GM21526 (cell line): Measurements from ENCODE around the gene AHSG.

Source experiments
- ATAC-seq: cut with Tn5 transposase; IDR thresholded peaks from one replicate; pipeline ENCODE4 v1.9.1; 2021; ENCODE audit warnings: moderate library complexity; ENCODE audit not compliant: unreplicated experiment, low FRiP score

The AHSG gene

DNA sequence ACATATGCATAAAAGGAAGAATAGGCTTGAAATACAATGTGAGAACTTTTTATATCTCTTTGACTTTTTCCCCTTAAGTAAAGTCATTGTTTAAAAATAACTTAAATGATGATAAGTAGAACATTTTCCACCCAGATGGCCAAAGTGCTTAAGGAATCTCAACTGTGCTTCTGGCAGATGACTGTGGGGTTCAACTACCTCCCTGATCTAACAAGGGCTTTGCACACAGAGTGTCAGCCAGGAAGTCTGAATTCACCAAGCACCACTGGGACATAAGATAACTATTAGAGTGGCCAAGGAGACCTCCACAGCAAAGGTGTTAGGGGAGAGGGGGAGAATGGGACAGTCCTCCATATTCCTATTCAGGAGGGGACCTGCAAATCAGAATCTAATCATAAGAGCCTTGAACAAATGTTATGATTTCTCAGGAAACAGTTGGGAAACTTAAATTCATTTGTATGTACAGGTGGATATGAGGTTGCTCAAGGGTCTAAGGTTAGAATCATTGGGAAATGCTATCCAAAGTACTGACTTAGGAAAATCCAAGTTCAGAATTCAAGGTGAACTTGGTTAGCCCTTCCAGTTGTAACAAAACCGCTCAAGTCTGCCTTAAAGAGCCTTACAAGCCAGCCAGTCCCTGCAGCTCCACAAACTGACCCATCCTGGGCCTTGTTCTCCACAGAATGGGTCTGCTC is 27.1 kb downstream of the AHSG start, which contains the start of gene FETUB:
Gene FETUB, plus strand, starts transcription at position 622 of the 695 bp plus-strand sequence. Its CDS starts 62 bp downstream, at position 684.
- no peak for ATAC-seq

DNA sequence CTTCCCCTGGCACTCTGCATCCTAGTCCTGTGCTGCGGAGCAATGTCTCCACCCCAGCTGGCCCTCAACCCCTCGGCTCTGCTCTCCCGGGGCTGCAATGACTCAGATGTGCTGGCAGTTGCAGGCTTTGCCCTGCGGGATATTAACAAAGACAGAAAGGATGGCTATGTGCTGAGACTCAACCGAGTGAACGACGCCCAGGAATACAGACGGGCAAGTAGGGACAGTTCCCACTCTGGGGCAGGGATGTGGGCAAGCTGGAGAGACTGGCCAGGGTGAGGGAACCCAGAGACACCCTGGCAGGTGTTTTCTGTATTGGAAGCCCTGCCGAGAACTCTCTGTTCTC is 27.6 kb downstream of the AHSG start:
- ATAC-seq, result no peak

DNA sequence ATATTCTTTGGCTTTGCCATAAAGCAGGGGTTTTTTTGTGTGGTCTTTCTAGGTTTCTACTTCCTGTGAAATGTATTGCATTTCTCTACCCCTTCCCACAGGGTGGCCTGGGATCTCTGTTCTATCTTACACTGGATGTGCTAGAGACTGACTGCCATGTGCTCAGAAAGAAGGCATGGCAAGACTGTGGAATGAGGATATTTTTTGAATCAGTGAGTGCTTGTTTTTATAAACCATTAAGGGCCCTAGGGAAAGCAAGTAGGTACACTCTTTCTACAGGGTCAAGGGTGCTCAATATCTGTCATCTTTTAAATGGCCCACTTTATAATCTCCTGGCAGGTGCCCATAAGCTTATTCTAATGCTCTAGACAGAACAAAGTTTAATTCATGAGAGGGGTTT is 28.1 kb downstream of the AHSG start:
- no peak for ATAC-seq

DNA sequence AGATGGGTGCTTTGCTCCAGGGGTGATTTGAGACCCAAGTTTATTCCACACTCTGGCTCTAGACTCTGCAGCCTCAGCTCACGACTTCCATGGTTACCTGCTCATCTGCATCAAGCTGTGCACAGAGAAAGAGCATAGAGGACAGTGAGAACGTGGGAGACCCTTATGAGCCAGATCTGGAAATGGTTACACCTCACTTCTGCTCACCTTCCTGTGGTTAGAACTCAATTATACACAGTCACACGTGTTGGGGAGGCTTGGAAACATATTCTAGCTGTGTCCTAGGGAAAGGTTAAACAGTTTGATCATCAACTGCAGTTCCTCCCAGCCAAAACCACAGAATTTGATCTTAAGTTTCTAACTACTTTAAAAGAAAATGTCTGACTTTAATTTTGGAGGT is 29.2 kb downstream of the AHSG start:
- ATAC-seq, result no peak

DNA sequence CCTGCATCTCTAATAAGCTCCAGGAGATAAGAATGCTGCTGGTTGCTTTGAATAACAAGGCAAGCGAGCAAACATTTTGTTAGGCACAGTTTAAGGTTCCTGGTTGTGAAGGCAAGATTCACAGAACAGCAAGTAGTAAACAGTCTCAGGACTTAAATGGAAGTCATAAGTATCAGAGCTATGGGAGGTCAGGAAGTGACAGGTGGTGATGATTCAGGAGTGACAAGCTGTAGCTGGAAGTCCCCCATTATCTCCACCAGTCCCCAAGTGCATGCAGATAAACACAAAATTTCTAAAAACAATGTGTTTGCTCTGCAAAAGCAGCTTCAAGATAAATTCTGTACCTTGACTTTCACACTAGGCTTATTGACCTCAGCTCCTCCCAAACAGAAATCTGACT is 30.6 kb downstream of the AHSG start:
- ATAC-seq, result no peak

DNA sequence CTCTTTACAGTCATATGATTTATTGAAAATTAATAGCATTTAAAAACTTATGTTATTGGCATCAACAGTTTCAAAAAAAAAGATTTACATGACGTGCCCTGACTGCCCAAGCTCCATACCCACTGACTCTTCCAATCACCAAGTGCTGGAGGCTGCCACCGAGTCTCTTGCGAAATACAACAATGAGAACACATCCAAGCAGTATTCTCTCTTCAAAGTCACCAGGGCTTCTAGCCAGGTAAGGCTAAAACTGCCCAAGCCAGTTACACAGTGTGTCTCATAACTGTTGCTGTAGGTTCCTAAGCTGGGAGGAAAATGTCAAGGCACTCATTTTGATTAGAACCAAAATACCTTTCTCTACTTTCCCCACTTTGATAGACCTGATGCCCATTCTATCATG is 31.8 kb downstream of the AHSG start:
- ATAC-seq, result no peak

DNA sequence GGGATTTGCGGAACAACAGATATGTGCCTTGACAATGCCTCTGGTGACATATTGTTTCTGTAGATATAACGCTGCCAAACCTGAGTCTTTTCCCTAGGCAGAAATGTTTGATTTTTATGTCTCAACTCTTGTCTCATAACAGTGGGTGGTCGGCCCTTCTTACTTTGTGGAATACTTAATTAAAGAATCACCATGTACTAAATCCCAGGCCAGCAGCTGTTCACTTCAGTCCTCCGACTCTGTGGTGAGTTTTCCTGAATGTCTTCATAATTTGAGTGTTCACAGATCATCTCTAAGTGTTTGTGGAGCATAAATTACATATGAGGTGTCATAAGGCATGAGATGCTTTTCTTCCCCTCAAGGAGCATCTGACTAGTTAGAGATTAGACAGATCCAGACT is 33.2 kb downstream of the AHSG start:
- no peak for ATAC-seq

DNA sequence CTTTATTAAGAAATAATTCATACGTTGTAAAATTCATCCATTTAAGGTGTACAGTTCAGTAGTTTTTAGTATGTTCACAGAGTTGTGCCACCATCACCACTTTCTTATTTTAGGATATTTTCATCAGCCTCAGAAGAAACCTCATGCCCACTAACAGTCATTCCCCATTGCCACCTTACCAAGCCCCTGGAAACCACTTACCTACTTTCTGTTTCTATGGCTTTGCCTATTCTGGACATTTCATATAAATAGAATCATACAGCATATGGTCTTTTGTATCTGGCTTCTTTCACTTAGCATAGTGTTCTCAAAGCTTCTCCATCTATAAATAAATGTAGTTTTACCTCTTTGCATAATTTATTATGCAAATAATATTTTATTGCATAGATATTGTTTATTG is 34.0 kb downstream of the AHSG start:
- no peak for ATAC-seq

DNA sequence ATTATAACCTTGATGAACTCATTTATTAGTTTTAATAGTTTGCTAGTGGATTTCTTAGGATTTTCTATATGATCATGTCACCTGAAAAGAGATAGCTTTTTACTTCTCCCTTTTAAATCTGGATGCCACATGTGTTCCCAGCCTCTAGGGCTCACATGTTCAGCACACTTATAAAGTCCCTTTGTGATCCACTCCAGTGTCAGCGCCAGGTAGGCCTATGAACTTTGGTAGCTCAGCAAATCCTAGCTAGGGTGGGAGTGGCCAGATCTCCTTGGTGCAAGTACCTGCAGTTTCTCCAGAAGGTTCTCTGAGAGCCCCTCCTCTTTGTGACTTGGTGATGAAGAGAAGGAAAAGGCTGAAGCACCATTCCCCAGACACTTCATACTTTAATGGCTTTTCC is 36.0 kb downstream of the AHSG start:
- ATAC-seq, result no peak

DNA sequence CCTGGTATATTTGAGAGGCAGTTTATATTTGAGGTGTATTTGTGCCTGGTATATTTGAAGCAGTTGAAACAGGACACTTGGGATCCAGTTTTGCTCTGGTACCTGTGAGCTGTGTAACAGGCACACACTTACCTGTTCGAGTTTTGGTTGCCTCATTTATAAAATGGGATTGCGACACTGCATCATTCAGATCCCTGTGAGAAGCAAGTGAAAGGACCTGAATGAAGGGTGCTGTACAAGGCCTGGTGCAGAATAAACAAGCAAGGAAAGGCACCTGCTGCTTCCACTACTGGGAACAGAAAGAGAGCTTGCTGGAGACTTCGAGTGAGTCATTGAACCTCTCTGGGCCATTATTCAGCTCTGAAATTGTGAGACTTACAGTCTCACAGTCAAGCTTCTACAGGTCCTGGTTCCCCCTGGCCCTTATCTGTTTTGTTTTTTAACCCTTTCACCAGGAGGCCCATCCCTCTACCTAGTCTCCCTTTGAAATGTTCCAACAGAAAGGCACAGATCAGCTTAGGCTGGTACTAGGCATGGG is 38.9 kb downstream of the AHSG start:
- ATAC-seq, result no peak

DNA sequence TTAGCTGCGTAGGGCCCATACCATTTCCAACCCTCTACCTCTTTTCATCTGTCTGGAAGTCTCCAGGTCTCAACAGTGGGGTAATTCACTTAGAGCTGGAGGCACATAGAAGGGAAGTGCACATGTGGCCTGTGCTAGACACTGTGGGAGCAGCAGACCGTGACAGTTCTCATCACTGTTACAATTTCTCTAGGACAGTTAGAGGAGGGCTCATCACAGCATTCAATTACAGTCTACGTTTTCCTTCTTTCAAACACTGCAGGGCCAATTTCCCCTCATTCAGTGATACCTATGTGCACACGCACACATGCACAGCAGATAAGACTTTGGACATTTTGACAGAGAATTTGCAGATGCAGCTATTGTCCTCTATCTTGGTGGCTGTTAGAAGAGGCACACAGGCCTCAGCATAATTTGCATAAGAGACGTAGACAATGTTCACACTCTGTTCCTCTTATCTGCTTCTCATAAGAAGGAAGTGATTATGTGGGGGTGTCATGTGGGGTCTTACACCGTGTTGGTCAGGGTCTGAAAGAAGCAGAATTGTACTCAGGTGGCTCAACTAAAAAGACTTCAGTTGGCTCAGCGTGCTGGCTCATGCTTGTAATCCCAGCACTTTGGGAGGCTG is 40.3 kb downstream of the AHSG start:
- peak; percentile 92 for ATAC-seq

DNA sequence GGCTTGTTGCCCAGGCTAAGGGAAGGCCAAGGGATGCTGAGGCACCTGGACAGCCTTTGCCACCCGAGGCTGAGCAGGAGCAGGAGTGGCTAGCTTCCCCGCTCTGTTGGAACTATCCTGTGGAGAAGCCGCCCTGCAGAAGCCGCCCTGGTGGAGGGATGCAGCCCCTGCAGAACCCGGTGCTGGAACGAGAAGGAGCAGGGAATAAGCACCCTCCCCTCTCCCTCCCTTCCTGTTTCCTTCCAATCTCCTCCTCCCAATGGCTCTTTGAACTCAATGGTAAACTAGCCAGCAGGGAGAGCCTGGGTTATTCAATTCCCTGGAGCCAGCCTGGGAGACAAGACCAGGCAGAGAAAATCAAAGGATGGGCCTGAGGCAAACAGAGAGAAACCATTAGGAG is 41.1 kb downstream of the AHSG start:
- ATAC-seq, result no peak

DNA sequence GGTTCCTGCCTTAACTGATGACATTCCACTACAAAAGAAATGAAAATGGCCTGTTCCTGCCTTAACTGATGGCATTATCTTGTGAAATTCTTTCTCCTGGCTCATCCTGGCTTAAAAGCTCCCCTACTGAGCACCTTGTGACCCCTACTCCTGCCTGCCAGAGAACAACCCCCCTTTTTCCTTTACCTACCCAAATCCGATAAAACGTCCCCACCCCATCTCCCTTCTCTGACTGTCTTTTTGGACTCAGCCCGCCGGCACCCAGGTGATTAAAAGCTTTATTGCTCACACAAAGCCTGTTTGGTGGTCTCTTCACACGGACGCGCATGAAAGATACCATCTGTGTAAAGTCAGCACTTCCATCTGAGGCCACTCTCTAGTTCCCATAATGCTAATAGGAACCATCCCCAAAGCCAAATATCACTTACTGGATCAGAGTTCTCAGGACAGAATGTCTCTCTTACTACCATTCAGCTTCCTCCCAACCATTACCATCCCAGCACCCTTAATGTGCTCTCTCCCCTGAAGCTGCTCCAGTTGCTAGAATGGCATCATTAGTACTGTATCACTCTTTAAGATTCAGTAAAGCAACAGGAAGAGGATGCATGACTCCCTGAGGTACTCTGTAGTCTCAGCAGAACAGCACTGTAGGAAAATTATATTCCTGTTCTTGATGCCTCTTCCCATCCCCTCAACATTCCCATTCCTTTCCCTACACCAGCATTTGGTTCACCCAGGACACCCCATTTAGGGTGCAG is 50.7 kb downstream of the AHSG start:
- ATAC-seq, result no peak

DNA sequence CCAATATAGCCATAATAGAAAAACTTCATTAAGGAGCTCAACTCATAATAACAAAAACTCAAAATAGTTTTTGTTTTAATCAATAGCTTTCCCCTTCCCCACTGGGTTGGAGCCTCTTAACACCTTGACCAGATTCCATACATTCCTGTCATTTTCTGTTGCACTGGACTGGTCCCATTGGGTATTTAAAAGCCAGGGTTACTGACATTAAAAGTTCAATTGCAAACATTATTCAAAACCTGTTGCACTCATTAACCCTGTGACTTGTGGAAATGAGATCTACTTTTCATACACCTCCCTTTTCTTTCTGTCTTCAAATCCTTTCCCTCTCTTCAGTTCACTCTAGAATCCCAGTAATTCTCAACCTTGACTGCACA is 51.2 kb downstream of the AHSG start:
- ATAC-seq, result no peak

DNA sequence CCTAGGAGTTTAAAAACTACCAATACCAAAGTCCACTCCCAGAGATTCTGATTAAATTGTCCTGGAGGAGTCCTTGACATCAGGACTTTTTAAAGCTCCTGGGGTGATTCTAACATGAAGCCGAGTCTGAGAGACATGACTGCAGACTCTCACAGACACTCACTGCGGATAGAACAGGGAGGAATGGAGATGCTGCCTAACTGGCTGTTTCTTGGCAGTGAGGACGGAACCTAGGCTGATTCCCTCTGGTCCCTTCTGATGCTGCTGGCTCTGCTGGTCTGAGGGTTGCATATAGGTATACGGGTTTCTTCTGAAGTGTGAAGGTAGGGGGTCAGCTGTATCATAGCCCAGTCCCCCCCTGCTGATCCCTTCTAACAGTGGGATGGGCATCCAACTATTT is 51.6 kb downstream of the AHSG start:
- ATAC-seq, result no peak

DNA sequence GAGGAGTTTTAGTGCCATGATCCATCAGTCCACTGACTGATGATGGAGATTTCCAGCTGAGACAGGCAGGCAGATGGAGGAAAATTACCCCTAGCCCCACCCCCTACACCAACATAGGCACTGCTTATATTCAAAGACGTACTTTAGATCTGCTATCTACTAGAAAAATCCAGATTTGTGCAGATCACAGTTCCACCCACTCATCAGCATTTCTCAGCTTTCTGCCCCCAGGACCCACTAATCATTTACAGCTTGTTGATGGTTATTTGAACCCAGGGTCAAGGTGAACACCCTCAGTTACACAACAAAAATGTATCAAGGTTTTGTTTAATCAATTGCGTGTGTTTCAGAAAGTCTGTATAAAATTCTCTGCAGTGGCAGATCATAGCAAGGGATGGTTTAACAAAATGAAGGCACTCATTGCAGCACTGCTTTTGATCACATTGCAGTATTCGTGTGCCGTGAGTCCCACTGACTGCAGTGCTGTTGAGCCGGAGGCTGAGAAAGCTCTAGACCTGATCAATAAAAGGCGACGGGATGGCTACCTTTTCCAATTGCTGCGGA is 52.8 kb downstream of the AHSG start, which contains the start of gene HRG:
Gene HRG, plus strand, starts transcription at position 390 of the 564 bp plus-strand sequence. Its CDS starts 18 bp downstream, at position 408.
- ATAC-seq, result no peak

DNA sequence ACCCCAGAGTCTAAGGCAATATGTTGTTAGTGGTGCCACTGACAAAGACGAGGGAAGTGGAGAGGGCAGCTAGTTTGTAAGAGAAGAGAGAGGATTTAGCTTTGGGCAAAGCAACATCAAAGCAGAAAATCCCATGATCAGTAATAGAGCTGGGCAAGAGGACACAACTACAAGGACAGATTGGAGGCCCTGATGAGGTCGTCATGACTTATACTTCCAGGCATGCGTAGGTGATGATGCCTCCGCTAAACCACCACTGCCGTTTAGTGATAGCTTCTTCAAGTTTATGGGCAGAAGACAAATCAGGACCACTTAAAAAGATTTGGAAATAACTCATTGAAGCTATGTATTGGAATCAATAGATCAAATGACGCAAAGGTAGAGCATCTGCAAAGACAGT is 55.6 kb downstream of the AHSG start:
- ATAC-seq, result no peak

DNA sequence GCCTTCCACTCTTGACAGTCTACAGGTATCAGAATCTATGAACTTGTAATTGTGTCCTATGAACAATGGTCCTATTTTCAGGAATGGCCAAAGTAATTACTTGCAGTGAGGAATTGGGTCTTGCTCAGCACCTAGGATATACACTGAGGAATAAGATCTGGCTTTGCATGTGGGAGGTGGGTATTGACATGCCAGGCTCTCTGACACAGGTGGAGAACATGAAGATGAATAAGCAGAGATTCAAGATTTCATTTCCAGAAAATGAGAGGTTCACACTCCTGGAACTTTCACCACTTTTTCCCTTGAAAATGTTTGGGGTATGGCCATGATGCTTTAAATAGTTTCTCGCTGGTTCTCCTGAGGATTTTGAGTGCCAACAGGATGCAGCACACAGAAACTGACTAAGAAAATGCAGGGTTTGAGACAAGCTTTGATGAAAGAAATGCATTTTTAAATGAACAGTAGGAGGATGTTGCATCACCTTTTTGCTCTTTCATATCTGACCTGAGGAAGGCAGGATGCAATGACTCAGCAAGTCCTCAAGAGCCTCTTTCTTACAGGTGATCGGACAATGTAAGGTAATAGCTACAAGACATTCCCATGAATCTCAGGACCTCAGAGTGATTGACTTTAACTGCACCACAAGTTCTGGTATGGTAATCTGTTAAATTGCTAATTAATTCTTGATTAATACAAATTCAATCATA is 56.7 kb downstream of the AHSG start:
- no peak for ATAC-seq

DNA sequence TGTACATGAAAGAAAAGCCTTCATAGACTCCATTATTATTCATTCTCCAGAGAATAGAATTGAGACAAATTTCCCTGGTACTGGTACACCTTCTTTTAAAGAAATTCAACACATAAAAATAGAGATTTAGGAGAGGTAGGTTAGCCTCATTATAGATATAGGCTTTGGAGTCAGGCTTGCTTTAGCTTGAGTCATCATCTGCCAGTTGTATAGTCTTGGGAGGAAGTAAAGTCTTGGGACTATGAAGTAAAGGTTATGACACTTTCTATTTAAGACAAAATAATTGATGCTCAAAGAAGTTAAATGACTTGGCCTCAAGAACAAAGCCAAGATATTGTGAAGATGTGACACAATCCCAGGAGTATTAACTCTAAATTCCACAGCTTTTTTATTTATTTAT is 57.3 kb downstream of the AHSG start:
- no peak for ATAC-seq
